Immature natural killer cell (primary cell): ENCODE data around the gene WNT6. TPM values are rescaled to one million over a fixed set of nuclear protein-coding genes. Genes with fewer than 3 reads are reported as not detected.

Experiments used
- DNase-seq, 3 donors: peaks; one replicate each; pipeline ENCODE4 v3.0.0; 2022; ENCODE audit warnings: mixed read lengths in 1 of 3
- H3K27ac Mint-ChIP-seq, 6 donors: one replicate each; pipeline ENCODE4 v1.8.0; 2020; ENCODE audit warnings: mixed read lengths in 6 of 6, mild to moderate bottlenecking in 5 of 6, inconsistent platforms in 4 of 6, moderate library complexity in 3 of 6
- H3K27me3 Mint-ChIP-seq, 3 donors: one replicate each; pipeline ENCODE4 v1.8.0; 2020 to 2021; ENCODE audit warnings: low read depth in 3 of 3, mild to moderate bottlenecking in 3 of 3, mixed read lengths in 3 of 3, moderate library complexity in 3 of 3, inconsistent platforms in 1 of 3
- H3K36me3 Mint-ChIP-seq, 3 donors: one replicate each; pipeline ENCODE4 v1.8.0; 2020; ENCODE audit warnings: mixed read lengths in 3 of 3, inconsistent platforms in 2 of 3, mild to moderate bottlenecking in 2 of 3
- H3K4me1 Mint-ChIP-seq, 2 donors: one replicate each; pipeline ENCODE4 v1.8.0; 2020; ENCODE audit warnings: inconsistent platforms in 2 of 2, mild to moderate bottlenecking in 2 of 2, mixed read lengths in 2 of 2, moderate library complexity in 1 of 2
- H3K4me3 Mint-ChIP-seq, 5 donors: one replicate each; pipeline ENCODE4 v1.8.0; 2020; ENCODE audit warnings: mild to moderate bottlenecking in 5 of 5, mixed read lengths in 5 of 5, inconsistent platforms in 3 of 5, moderate library complexity in 3 of 5
- H3K9me3 Mint-ChIP-seq, 6 donors: one replicate each; pipeline ENCODE4 v1.8.0; 2020; ENCODE audit warnings: mild to moderate bottlenecking in 6 of 6, mixed read lengths in 6 of 6, inconsistent platforms in 4 of 6, moderate library complexity in 3 of 6
- polyA plus RNA-seq, 3 donors: library from polyadenylated mRNA; unstranded; fragments of 300-500 nt; fragmentation: Illumina TruSeq; gene quantifications; one replicate each; pipeline ENCODE4 v1.2.3, GENCODE V29; 2021

WNT6 gene
- polyA plus RNA-seq, 3 donors from 2014 or later: 0.22 TPM; not detected in 2

DNA sequence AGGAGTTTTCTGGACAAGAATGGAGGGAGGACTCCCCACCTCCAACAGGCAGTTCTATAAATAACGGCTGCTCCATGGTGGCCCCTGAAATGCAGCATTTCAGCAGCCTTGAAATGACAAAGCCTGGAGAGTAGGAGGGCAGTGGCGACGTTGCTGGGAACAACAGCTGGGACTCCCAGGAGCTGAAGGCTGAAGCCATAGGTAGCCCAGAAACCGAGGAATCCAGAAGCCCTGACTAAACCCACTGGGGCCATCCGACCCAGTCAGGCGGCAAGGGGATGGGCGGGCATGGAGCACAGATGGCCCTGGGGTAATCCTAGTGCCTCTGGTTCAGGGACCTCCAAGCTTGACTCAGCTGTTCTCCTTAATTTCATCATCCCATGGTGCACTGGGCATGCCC lies 37.0 kb upstream of the WNT6 start:
- Mint-ChIP-seq H3K36me3 (no peaks in the 10 kb centered on the region), H3K27ac (no peak overlapping the region), H3K9me3 (no peaks in the 10 kb centered on the region), H3K4me3 (no peak overlapping the region), H3K4me1 (no peaks in the 10 kb centered on the region), H3K27me3 (peaks cover 3 to 5% (median 4%) of the 10 kb centered on the region in 3 donors)
- no peak for DNase-seq

DNA sequence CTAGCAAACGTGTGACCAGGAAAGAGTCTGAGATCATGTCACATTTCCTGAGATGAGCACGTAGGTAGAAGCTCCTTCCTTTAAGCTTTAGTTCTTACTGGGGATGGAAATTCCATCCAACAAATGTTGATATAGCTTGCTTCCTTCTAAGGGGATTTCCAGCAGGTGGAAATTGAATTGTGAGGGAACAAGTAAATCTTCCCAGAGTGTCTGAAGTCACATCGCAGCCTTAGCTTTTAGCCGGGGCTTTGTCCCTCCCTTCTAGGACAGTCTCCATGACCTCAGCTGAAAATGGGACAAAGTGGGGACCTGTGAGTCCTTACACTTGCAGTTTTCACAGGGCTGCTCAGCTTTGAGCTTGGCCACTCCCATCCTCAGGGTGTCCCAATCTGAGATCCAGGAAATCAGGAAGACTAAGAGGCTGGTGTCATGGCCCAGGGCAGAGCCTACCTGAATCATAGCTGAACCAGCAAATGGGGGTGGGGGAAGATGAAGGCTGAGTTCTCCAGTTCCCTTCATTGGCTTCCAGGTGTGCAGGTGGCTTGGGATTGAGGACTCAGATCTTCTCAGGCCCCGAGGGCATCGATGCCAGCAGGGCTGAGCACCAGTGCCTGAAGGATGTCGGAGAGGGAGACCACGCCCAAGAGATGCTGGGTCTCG lies 36.3 kb upstream of the WNT6 start:
- no peak for DNase-seq
- H3K9me3 Mint-ChIP-seq: no peaks in the 10 kb centered on the region
- H3K27me3 Mint-ChIP-seq: peaks cover 3 to 6% (median 5%) of the 10 kb centered on the region in 3 donors
- H3K27ac Mint-ChIP-seq: no peak overlapping the region
- H3K4me1 Mint-ChIP-seq: no peaks in the 10 kb centered on the region
- H3K4me3 Mint-ChIP-seq: no peak overlapping the region
- H3K36me3 Mint-ChIP-seq: no peaks in the 10 kb centered on the region

DNA sequence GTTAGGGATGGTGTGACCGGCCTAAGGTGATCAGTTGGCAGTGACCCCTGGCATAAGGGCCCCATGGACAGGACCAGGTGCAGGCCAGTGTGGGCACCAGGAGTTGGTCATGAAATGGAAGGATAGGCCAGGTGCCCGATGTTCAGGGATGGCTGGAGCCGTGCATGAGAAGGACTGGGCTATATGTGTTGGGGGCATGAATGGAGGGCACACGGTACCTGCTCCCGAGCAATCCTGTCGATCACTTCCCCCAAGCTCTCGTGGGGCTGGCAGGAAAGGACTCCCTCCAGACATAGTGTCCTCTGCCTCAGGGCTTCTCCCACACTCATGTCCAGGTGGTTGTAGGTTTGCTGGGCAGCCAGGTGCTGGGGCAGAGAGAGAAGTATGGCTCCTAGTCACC lies 35.6 kb upstream of the WNT6 start:
- no peaks in the 10 kb centered on the region for H3K36me3 Mint-ChIP-seq
- H3K9me3 Mint-ChIP-seq: no peaks in the 10 kb centered on the region
- no peak overlapping the region for H3K27ac Mint-ChIP-seq
- H3K4me1 Mint-ChIP-seq: no peaks in the 10 kb centered on the region
- H3K4me3 Mint-ChIP-seq: no peak overlapping the region
- peaks cover 3 to 6% (median 5%) of the 10 kb centered on the region in 3 donors for H3K27me3 Mint-ChIP-seq
- no peak for DNase-seq

DNA sequence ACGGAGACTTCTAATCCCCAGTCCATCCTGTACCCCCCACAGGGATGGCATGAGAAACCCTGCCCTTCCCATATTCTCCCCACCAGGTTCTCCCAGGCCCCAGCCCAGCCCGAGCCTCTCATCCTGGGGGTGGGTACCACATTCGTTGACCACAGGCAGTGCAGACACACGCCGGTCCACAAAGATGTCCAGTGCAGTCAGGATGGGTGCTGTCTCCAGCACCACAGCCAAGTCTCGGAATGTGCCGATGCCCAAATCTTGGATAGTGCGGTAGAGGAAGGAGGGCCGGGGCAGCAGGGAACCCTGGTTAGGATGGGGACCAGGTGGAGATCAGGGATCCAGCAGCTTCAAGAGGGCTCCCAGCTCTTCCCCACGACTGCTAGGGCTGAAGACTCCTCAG lies 32.8 kb upstream of the WNT6 start:
- Mint-ChIP-seq H3K4me3 (no peak overlapping the region), H3K27ac (no peak overlapping the region), H3K4me1 (no peaks in the 10 kb centered on the region), H3K27me3 (peaks cover 3 to 9% (median 3%) of the 10 kb centered on the region in 3 donors), H3K9me3 (no peaks in the 10 kb centered on the region), H3K36me3 (no peaks in the 10 kb centered on the region)
- no peak for DNase-seq

DNA sequence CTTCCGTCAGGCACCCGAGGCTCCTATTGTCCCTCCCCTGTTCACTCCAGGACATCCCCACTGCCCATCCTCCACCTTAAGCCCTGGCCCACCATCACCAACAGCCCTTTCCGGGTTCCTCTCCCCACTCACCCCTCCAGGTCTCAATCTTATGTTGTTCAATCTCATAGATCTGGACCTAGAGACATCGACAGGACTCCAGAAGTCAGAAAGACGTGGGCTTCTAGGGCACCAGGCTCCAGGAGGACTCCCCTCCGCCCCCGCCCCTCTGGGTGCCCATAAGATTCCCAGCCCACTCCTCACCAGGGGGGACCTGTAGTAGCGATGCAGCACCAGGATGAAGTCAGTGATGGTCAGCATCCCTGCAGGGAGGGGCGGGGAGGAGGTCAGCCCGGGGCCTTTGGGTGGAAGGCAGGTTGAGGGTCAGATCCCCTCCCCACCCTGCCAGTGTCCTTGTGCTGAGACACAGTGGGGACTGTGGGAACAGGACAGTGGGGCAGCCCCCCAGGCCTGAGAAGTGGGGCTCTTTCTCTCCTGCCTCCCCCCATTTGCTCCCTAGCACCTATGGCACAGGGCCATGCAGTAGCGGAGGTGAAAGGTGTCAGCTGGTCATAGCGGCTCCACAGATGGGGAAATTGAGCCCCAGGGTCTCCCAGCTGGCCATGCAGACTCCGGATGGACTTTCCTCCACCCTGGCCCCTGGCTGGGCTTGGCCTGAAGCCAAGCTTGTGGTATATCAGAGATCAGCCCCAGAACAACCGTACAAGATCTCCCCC lies 31.7 kb upstream of the WNT6 start:
- Mint-ChIP-seq H3K4me3 (no peak overlapping the region), H3K9me3 (no peaks in the 10 kb centered on the region), H3K27ac (no peak overlapping the region), H3K36me3 (no peaks in the 10 kb centered on the region), H3K4me1 (no peaks in the 10 kb centered on the region), H3K27me3 (peaks cover 3 to 11% (median 4%) of the 10 kb centered on the region in 3 donors)
- DNase-seq: no peak

DNA sequence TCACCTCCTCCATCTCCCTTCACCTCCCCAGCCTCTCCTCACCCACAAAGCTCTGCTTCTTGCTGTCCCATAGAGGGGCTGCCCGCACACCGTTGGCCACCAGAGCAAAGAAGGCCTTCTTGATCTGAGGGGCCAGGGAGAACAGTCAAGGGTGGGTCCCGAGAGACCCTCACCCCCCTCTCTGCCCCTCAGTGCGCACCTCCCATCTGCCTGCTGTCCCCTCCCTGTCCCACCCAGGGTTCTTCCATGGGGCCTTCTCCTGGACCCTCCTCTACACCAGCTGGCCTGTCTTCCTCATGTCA lies 31.2 kb upstream of the WNT6 start:
- no peak for DNase-seq
- H3K9me3 Mint-ChIP-seq: no peaks in the 10 kb centered on the region
- peaks cover 3 to 11% (median 4%) of the 10 kb centered on the region in 3 donors for H3K27me3 Mint-ChIP-seq
- no peak overlapping the region for H3K27ac Mint-ChIP-seq
- H3K4me3 Mint-ChIP-seq: no peak overlapping the region
- no peaks in the 10 kb centered on the region for H3K4me1 Mint-ChIP-seq
- H3K36me3 Mint-ChIP-seq: no peaks in the 10 kb centered on the region

DNA sequence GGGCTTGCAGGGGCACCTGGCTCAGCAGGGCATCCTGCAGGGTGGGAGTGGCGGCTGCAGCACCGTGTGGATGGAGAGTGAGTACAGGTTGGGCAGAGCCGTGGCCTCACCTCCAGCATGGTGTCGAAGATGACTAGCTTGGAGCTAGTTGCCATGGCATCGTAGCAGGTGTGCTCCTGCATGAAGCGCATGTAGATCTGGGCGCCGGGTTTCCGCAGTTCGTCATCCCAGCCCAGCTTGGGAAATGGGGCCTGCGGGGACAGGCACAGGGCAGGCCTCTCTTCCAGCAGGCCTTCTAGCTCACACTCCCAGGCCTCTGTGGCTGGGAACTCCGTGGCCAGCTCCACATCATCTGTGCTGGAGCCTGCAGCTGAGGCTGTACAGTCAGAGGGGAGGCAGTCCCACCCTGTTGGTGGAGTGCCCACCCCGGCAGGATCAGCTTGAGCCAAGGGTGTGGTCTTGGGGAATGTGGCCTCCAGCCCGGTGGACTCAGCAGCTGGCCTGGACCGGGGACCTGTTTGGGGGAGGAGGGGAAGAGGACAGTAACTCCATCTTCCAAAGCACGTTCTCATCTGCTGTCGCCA lies 29.6 kb upstream of the WNT6 start:
- Mint-ChIP-seq H3K36me3 (no peaks in the 10 kb centered on the region), H3K27ac (no peak overlapping the region), H3K4me1 (no peaks in the 10 kb centered on the region), H3K9me3 (no peaks in the 10 kb centered on the region), H3K27me3 (peaks cover 3 to 11% (median 8%) of the 10 kb centered on the region in 3 donors), H3K4me3 (no peak overlapping the region)
- DNase-seq: no peak

DNA sequence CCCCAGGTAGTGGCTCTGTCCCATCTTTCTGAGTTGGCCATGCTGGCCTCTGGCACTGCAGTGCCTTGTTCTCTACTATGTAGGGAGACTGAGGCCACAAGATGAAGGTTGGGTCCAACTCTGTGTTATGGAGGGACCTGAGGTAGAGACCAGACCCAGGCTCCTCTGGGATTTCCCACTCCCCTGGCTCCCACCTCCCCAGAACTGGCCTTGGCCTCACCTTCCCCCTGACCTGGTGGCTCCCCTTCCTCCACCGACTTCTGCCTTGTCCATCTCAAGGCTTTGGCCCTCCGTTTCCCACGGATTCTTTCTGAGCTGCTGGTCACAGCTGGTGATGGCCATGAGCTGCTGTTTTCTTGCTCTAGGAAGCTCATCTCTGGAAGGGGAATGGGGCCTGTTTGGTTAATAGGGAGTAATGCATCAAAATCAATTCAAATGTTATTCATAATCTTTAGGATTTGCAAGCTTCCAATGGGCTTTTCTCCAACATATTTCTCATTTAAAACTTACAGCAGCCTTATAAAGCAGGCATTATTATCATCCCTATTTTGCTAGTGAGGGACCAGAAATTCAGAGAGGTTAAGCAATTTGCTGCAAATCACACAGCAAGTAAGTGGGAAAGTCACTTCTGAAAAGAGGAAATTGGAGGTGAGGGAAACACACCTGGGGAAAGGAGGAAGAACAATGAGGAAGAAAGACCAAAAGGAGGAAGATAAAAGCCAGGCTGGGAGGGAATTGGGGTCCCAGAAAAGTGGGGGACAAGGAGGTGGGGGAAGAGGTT lies 28.9 kb upstream of the WNT6 start:
- no peaks in the 10 kb centered on the region for H3K36me3 Mint-ChIP-seq
- H3K9me3 Mint-ChIP-seq: no peaks in the 10 kb centered on the region
- H3K27ac Mint-ChIP-seq: no peak overlapping the region
- DNase-seq: no peak
- H3K27me3 Mint-ChIP-seq: peaks cover 3 to 11% (median 8%) of the 10 kb centered on the region in 3 donors
- no peak overlapping the region for H3K4me3 Mint-ChIP-seq
- H3K4me1 Mint-ChIP-seq: no peaks in the 10 kb centered on the region

DNA sequence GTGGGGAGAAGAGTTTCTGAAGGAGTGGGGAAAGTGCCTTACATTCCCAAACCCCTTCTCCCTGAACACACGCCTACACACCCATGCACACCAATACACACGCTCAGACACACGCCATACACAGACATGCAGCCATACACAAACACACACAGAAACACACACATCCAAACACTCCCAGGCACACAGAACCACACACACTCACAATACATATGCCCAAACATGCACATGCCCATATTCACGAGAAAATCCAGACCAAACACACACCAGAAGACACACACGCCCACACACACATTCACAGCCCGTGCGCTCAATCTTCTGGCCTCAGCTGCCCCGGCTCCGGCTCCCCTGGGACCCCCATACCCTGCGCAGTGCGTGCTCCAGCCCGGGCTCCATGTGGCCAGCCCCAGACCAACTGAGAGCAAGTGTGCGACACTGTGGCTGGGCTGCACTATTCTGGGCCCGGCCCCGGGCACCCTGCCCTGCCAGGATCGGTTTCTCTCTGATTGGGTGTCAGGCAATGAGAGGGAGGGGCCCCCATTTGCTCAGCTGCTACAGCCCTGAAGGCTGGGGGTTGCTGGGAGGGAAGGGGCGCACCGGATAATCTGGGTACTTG lies 28.1 kb upstream of the WNT6 start, which contains the start of gene PRKAG3:
Gene PRKAG3, minus strand, starts transcription at position 426 of the 613 bp plus-strand sequence.
- H3K4me3 Mint-ChIP-seq: no peak within 1 kb of the TSS
- peak within 1 kb of the TSS in 1 of 6 donors; percentile 31 for H3K27ac Mint-ChIP-seq
- no peaks in the 10 kb centered on the region for H3K36me3 Mint-ChIP-seq
- H3K9me3 Mint-ChIP-seq: no peaks in the 10 kb centered on the region
- no peak for DNase-seq
- H3K4me1 Mint-ChIP-seq: no peaks in the 10 kb centered on the region
- H3K27me3 Mint-ChIP-seq: peaks cover 3 to 11% (median 8%) of the 10 kb centered on the region in 3 donors

DNA sequence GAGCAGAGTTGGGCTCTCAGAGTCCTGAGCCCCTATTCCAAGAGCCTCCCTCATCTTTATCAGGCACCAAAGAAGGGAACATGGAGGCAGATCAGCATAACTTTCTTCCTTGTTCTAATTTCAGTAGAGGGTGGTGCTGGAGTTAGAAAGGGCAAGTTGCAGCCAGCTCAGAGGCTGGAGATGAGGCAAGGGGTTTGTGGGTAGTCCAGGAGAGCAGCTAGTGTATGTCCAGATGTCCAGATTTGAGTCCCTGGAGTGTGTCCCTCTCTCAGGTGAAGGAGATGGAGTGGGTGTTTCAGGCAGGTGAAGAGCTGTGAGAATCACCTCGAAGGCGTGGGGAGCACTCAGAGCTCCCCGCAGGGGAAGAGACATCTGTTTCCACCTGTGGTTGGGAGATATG lies 27.5 kb upstream of the WNT6 start:
- H3K4me1 Mint-ChIP-seq: no peaks in the 10 kb centered on the region
- no peak overlapping the region for H3K4me3 Mint-ChIP-seq
- H3K27ac Mint-ChIP-seq: no peak overlapping the region
- H3K9me3 Mint-ChIP-seq: no peaks in the 10 kb centered on the region
- H3K36me3 Mint-ChIP-seq: no peaks in the 10 kb centered on the region
- no peak for DNase-seq
- H3K27me3 Mint-ChIP-seq: peaks cover 3 to 13% (median 8%) of the 10 kb centered on the region in 3 donors

DNA sequence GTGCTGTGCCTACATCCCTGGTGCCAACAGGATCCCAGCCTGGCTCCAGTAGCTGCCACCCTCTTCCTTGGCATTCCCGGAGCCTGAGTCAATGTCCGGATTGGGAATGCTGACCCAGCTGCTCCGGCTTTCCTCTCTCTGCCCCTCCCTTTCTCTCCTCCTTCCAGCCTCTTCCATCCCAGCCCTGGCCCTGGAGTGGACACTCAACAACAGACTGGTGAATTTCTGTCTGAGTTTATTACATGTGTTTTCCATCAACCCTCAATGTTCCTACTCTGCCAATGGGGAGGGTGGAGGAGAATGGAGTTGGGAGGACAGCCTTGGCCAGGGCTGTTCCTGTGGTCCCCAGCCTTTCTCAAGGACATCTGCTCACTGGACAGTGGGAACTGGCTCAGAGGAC lies 27.1 kb upstream of the WNT6 start:
- no peak overlapping the region for H3K27ac Mint-ChIP-seq
- H3K36me3 Mint-ChIP-seq: no peaks in the 10 kb centered on the region
- H3K4me3 Mint-ChIP-seq: no peak overlapping the region
- no peak for DNase-seq
- no peaks in the 10 kb centered on the region for H3K4me1 Mint-ChIP-seq
- peaks cover 3 to 12% (median 8%) of the 10 kb centered on the region in 3 donors for H3K27me3 Mint-ChIP-seq
- H3K9me3 Mint-ChIP-seq: no peaks in the 10 kb centered on the region

DNA sequence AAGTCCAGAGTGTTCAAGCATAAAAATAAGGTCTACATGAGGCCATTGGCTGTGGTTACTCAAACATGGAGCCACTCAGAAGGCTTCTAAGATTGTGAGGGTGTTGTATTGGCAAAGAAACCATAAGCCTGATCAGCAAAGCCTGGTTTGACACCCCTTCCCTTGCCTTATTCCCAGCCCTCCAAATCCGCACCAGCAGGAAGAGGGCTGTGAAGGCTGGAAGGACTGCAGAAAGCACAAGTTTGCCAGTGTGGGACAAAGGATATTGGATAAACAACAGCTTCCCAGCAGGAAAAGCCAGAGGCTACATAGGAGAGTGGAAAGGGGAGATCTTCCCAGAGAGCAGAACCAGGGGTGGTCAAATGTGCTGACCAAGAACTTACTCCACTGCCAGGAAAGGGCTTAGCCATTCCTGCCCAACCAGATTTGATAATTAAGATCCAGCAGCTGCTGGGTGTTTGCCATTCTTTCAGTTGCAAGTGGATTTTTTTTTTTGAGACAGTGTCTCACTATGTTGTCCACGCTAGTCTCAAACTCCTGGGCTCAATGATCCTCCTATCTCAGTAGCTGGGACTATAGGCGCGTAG lies 26.5 kb upstream of the WNT6 start:
- Mint-ChIP-seq H3K36me3 (no peaks in the 10 kb centered on the region), H3K27me3 (peaks cover 3 to 13% (median 13%) of the 10 kb centered on the region in 3 donors), H3K9me3 (peaks cover 0 to 2% (median 0%) of the 10 kb centered on the region in 6 donors), H3K4me3 (no peak overlapping the region), H3K4me1 (no peaks in the 10 kb centered on the region), H3K27ac (no peak overlapping the region)
- DNase-seq: no peak

DNA sequence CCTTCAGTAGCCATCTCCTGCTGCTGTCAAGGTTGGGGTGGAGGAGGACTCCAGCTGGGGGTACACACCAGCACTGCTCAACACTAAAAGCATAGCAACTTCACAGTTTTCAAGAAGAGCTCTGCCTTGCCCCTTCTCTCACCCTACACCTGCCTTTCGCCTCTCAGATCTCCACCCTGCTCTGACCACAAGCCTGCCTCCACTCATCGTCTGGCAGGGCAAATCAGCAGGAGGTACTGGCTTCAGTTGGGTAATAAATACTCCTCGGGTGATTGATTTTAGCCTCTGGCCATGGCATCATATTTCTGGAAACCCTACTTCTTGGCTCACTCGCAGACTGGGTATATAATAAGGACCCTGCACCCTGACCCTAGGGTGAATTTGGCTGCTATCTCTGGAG lies 24.9 kb upstream of the WNT6 start:
- H3K27ac Mint-ChIP-seq: no peak overlapping the region
- peaks cover 3 to 13% (median 13%) of the 10 kb centered on the region in 3 donors for H3K27me3 Mint-ChIP-seq
- H3K4me1 Mint-ChIP-seq: no peaks in the 10 kb centered on the region
- no peak overlapping the region for H3K4me3 Mint-ChIP-seq
- H3K9me3 Mint-ChIP-seq: peaks cover 0 to 2% (median 0%) of the 10 kb centered on the region in 6 donors
- H3K36me3 Mint-ChIP-seq: no peaks in the 10 kb centered on the region
- DNase-seq: no peak
